IMR-90 (cell line): Measurements from ENCODE around the gene PGK1. TPM values are rescaled to one million over a fixed set of nuclear protein-coding genes. Genes with fewer than 3 reads are reported as not detected.

ENCODE experiments used
- ATAC-seq: fragments of 200-7000 bp; cut with Tn5 transposase; 2 replicates; pipeline ENCODE4 v1.9.1; 2020; ENCODE audit warnings: low read depth, mild to moderate bottlenecking, moderate library complexity
- BruUV-seq: library from RNA; stranded (reverse); fragments of 400-500 nt; replicated peaks from 2 replicates; lab custom pipeline; 2021; lab: Mats Ljungman, UMichigan
- CTCF ChIA-PET: fragments of 300-600 bp; formaldehyde crosslinking; extraction: SDS; loops from one replicate; lab custom pipeline; 2021; ENCODE audit warnings: antibody characterized with exemption; lab: Yijun Ruan, JAX
- POLR2A ChIA-PET: fragments of 300-600 bp; sonication (Branson Sonifier 250); formaldehyde crosslinking; loops from one replicate; lab custom pipeline; 2022; ENCODE audit warnings: antibody characterized with exemption; ENCODE audit not compliant: unreplicated experiment; lab: Charles Lee
- DNase-seq: peaks from one replicate; pipeline ENCODE4 v3.0.0; 2013
- H2AFZ ChIP-seq: replicated peaks from 2 replicates; pipeline ENCODE3; 2013; ENCODE audit warnings: low read length, mild to moderate bottlenecking; ENCODE audit not compliant: poor library complexity
- H2AK5ac ChIP-seq: 2 replicates; pipeline ENCODE4 v1.6.1; 2013; ENCODE audit warnings: low read depth, low read length, inconsistent platforms
- H2AK9ac ChIP-seq: replicated peaks from 2 replicates; pipeline ENCODE3; 2013; ENCODE audit warnings: mild to moderate bottlenecking, low read depth, low read length, moderate library complexity; ENCODE audit not compliant: poor library complexity
- H2BK120ac ChIP-seq: 2 replicates; pipeline ENCODE4 v1.6.1; 2013; ENCODE audit warnings: low read depth, low read length, inconsistent platforms
- H2BK15ac ChIP-seq: 3 replicates; pipeline ENCODE4 v1.6.1; 2013; ENCODE audit warnings: low read depth, low read length, inconsistent platforms
- H2BK20ac ChIP-seq: 2 replicates; pipeline ENCODE4 v1.6.1; 2013; ENCODE audit warnings: low read depth, mild to moderate bottlenecking, inconsistent platforms, low read length, moderate library complexity
- H2BK5ac ChIP-seq: 2 replicates; pipeline ENCODE4 v1.6.1; 2013; ENCODE audit warnings: mild to moderate bottlenecking, low read depth, low read length, inconsistent platforms; ENCODE audit not compliant: poor library complexity, severe bottlenecking
- H3K14ac ChIP-seq: replicated peaks from 2 replicates; pipeline ENCODE4 v1.6.1; 2013; ENCODE audit warnings: low read depth, low read length, inconsistent platforms
- H3K18ac ChIP-seq: 2 replicates; pipeline ENCODE4 v1.6.1; 2013; ENCODE audit warnings: low read depth, low read length, control low read depth
- H3K23ac ChIP-seq: 2 replicates; pipeline ENCODE4 v1.6.1; 2013; ENCODE audit warnings: low read depth, low read length, inconsistent platforms
- H3K27ac ChIP-seq: 2 replicates; pipeline ENCODE4 v1.5.1; 2013; ENCODE audit warnings: mild to moderate bottlenecking, control low read depth, low read length; ENCODE audit not compliant: insufficient read depth
- H3K27me3 ChIP-seq: 2 replicates; pipeline ENCODE4 v1.6.1; 2013; ENCODE audit warnings: low read length; ENCODE audit not compliant: control insufficient read depth, insufficient read depth
- H3K36me3 ChIP-seq: 2 replicates; pipeline ENCODE4 v1.6.1; 2013; ENCODE audit warnings: low read length, mixed read lengths; ENCODE audit not compliant: control insufficient read depth, insufficient read depth
- H3K4ac ChIP-seq: 2 replicates; pipeline ENCODE4 v1.6.1; 2013; ENCODE audit warnings: low read depth, low read length, inconsistent platforms
- H3K4me1 ChIP-seq: 2 replicates; pipeline ENCODE4 v1.6.1; 2013; ENCODE audit warnings: low read length, mixed read lengths; ENCODE audit not compliant: control insufficient read depth, insufficient read depth
- H3K4me2 ChIP-seq: 2 replicates; pipeline ENCODE4 v1.6.1; 2013; ENCODE audit warnings: low read depth, mild to moderate bottlenecking, control low read depth, low read length, moderate library complexity
- H3K4me3 ChIP-seq: 2 replicates; pipeline ENCODE4 v1.5.1; 2013; ENCODE audit warnings: low read depth, mild to moderate bottlenecking, control low read depth, low read length, moderate library complexity; ENCODE audit not compliant: insufficient read depth
- H3K56ac ChIP-seq: 2 replicates; pipeline ENCODE4 v1.6.1; 2013; ENCODE audit warnings: low read length, inconsistent platforms; ENCODE audit not compliant: insufficient read depth; ENCODE audit errors: extremely low read depth
- H3K79me1 ChIP-seq, 2 experiments: 2 replicates each; pipeline ENCODE4 v1.6.1; 2013; ENCODE audit warnings: low read length in 2 of 2, inconsistent platforms in 1 of 2, low read depth in 1 of 2
- H3K9ac ChIP-seq: 2 replicates; pipeline ENCODE4 v1.6.1; 2013; ENCODE audit warnings: low read depth, low read length, control low read depth
- H3K9me1 ChIP-seq: 2 replicates; pipeline ENCODE4 v1.6.1; 2013; ENCODE audit warnings: low read length, inconsistent platforms; ENCODE audit not compliant: insufficient read depth
- H3K9me3 ChIP-seq: 2 replicates; pipeline ENCODE4 v1.6.1; 2013; ENCODE audit warnings: low read length; ENCODE audit not compliant: control insufficient read depth, insufficient read depth
- H4K20me1 ChIP-seq: 2 replicates; pipeline ENCODE4 v1.6.1; 2013; ENCODE audit warnings: low read length, inconsistent platforms; ENCODE audit not compliant: insufficient read depth
- H4K5ac ChIP-seq: 2 replicates; pipeline ENCODE4 v1.6.1; 2013; ENCODE audit warnings: mild to moderate bottlenecking, low read depth, low read length, control low read depth
- H4K8ac ChIP-seq, 2 experiments: 2 replicates each; pipeline ENCODE4 v1.6.1; 2013; ENCODE audit warnings: low read depth in 2 of 2, low read length in 2 of 2, control low read depth in 1 of 2, inconsistent platforms in 1 of 2
- H4K91ac ChIP-seq: 2 replicates; pipeline ENCODE4 v1.6.1; 2013; ENCODE audit warnings: low read depth, low read length, inconsistent platforms; ENCODE audit not compliant: insufficient read depth
- BHLHE40 ChIP-seq: fragments of 150-350 bp; IDR thresholded peaks from 2 replicates; pipeline ENCODE4 v1.6.1; 2016; ENCODE audit warnings: mild to moderate bottlenecking, low read depth, low read length
- CEBPB ChIP-seq: IDR thresholded peaks from 2 replicates; pipeline ENCODE4 v1.6.1; 2012; ENCODE audit warnings: low read depth, low read length, improper control_type of control experiment
- CTCF ChIP-seq: conservative IDR thresholded peaks from 2 replicates; pipeline ENCODE4 v1.5.1; 2012; ENCODE audit warnings: mild to moderate bottlenecking, low read depth, low read length, improper control_type of control experiment
- FOS ChIP-seq: fragments of 150-350 bp; IDR thresholded peaks from 2 replicates; pipeline ENCODE4 v1.6.1; 2016; ENCODE audit warnings: low read depth, low read length
- MAFK ChIP-seq: IDR thresholded peaks from 2 replicates; pipeline ENCODE4 v1.6.1; 2012; ENCODE audit warnings: low read depth, low read length, improper control_type of control experiment
- MXI1 ChIP-seq: IDR thresholded peaks from 2 replicates; pipeline ENCODE4 v1.6.1; 2012; ENCODE audit warnings: low read depth, mild to moderate bottlenecking, low read length, moderate library complexity, borderline replicate concordance
- NFE2L2 ChIP-seq: fragments of 150-350 bp; IDR thresholded peaks from 2 replicates; pipeline ENCODE4 v1.6.1; 2016; ENCODE audit warnings: low read depth, mild to moderate bottlenecking, low read length
- RAD21 ChIP-seq: IDR thresholded peaks from 2 replicates; pipeline ENCODE4 v1.6.1; 2012; ENCODE audit warnings: low read length, improper control_type of control experiment
- SMC3 ChIP-seq: fragments of 150-350 bp; IDR thresholded peaks from 2 replicates; pipeline ENCODE4 v1.6.1; 2016; ENCODE audit warnings: low read depth, mild to moderate bottlenecking, antibody characterized with exemption, low read length, moderate library complexity
- WGBS, 2 experiments: methylation state at CpG; one replicate each; pipeline versions ENCODE4 v1.1.5 to v1.1.7; 2013; ENCODE audit warnings: missing lambda C conversion rate in 2 of 2; ENCODE audit not compliant: insufficient read length in 1 of 2; ENCODE audit errors: extremely low coverage in 2 of 2; 5-methylcytosine and 5-hydroxymethylcytosine counted together
- dilution Hi-C: fragments of 300-500 bp; cut with HindIII; formaldehyde crosslinking; loops from one replicate; pipeline ENCODE4 v1.14.3; 2018; ENCODE audit warnings: low sequenced_read_pairs; ENCODE audit not compliant: unreplicated experiment
- in situ Hi-C: fragments of 300-500 bp; cut with MboI; formaldehyde crosslinking; loops from 3 replicates; pipeline ENCODE4 v1.14.3; 2019; ENCODE audit warnings: low sequenced_read_pairs, inconsistent platforms, mixed read lengths
- intact Hi-C: fragments of 100-400 bp; cut with micrococcal nuclease; formaldehyde crosslinking; loops from 2 replicates; pipeline ENCODE4 v1.10.0; 2022
- polyA plus RNA-seq, 3 experiments: library from polyadenylated mRNA; depleted of rRNA; stranded (reverse); fragments of >200 nt; gene quantifications; 2 replicates each; pipeline ENCODE4 v1.2.3, GENCODE V29; 2012; ENCODE audit warnings: low replicate concordance in 1 of 3
- total RNA-seq: library from RNA; depleted of rRNA; stranded (reverse); fragments of >200 nt; gene quantifications from 2 replicates; pipeline ENCODE4 v1.2.3, GENCODE V29; 2012
- TF ChIP-seq, protein P1 (sequence below): fragments of 150-350 bp; IDR thresholded peaks from 2 replicates; pipeline ENCODE4 v1.6.1; 2016; ENCODE audit warnings: low read depth, mild to moderate bottlenecking, low read length, moderate library complexity, borderline replicate concordance

The PGK1 gene
- total and polyA plus RNA-seq, 2 of the 4 experiments (the other 2 are of a cell fraction) = 498 to 744 TPM

DNA sequence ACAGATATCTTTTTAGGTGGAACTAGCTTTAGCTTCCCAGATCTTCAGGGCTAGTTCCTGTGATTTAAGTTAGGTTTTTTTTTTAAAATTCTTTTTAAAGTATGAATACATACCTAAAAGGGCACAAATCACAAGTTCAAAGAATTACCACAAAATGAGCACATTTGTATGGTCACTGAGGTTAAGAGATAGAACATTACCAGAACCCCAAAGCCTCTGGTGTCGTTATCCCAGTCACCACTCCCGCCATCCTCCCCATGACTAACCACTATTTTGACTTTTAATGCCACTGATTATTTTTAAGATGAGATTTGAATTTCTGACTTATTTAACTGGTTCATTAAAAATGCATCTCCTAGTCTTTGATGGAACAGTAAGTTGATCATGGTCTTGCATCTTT is 5.4 kb downstream of the PGK1 start:
- POLR2A ChIA-PET = no interaction called here
- no peak overlapping the region for H2BK120ac ChIP-seq
- H3K9me1 ChIP-seq = no peaks in the 10 kb centered on the region
- H3K9ac ChIP-seq = no peak overlapping the region
- H3K36me3 ChIP-seq = peaks cover 19% of the 10 kb centered on the region
- H4K5ac ChIP-seq = no peak overlapping the region
- no peaks in the 10 kb centered on the region for H3K9me3 ChIP-seq
- CTCF ChIA-PET = no interaction called here
- in situ Hi-C loops (no loop called here), dilution Hi-C loops (no loop called here), intact Hi-C loops (no loop called here)
- H2AFZ ChIP-seq = no peak overlapping the region
- H3K4ac ChIP-seq = no peak overlapping the region
- TF ChIP-seq FOS (no peak), SMC3 (no peak), NFE2L2 (no peak), MAFK (no peak), CTCF (no peak), BHLHE40 (no peak), RAD21 (no peak), MXI1 (no peak), CEBPB (no peak)
- TF ChIP-seq, protein P1, sequence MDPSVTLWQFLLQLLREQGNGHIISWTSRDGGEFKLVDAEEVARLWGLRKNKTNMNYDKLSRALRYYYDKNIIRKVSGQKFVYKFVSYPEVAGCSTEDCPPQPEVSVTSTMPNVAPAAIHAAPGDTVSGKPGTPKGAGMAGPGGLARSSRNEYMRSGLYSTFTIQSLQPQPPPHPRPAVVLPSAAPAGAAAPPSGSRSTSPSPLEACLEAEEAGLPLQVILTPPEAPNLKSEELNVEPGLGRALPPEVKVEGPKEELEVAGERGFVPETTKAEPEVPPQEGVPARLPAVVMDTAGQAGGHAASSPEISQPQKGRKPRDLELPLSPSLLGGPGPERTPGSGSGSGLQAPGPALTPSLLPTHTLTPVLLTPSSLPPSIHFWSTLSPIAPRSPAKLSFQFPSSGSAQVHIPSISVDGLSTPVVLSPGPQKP = no peak
- peaks cover 94% of the 10 kb centered on the region for H4K20me1 ChIP-seq
- no peak overlapping the region for H4K8ac ChIP-seq
- no peak overlapping the region for H3K23ac ChIP-seq
- H4K91ac ChIP-seq = no peak overlapping the region
- H3K4me3 ChIP-seq = no peak overlapping the region
- no peak overlapping the region for H3K56ac ChIP-seq
- no peaks in the 10 kb centered on the region for H3K27me3 ChIP-seq
- no CpG with 5 or more reads among the region's 2 CpGs for WGBS, 2 experiments
- no peak overlapping the region for H2AK5ac ChIP-seq
- ATAC-seq = no peak
- no peak overlapping the region for H3K14ac ChIP-seq
- H3K4me1 ChIP-seq = 0 out of 2 replicates have a peak, but pooled peaks cover 2% of the 10 kb centered on the region
- no peak overlapping the region for H3K27ac ChIP-seq
- no peak overlapping the region for H3K18ac ChIP-seq
- H3K4me2 ChIP-seq = no peak overlapping the region
- DNase-seq = no peak
- H2AK9ac ChIP-seq = no peak overlapping the region
- H3K79me1 ChIP-seq = peaks cover 0 to 3% of the 10 kb centered on the region in 2 experiments; a peak in 1 of 4 replicates
- no TSS peak for BruUV-seq
- H2BK5ac ChIP-seq = no peak overlapping the region
- no peak overlapping the region for H2BK20ac ChIP-seq
- no peak overlapping the region for H2BK15ac ChIP-seq
